GM12878 (cell line): ENCODE results near the gene ZNF511. TPM values are rescaled to one million over a fixed set of nuclear protein-coding genes. Genes with fewer than 3 reads are reported as not detected.

Experiments used
- BACH1 ChIP-seq: fragments of 450-650 bp; IDR thresholded peaks from 2 replicates; pipeline ENCODE4 v1.6.1; 2017; ENCODE audit warnings: mild to moderate bottlenecking, borderline replicate concordance
- CBX5 ChIP-seq: sonication (generic); IDR thresholded peaks from 2 replicates; pipeline ENCODE4 v1.6.1; 2016; ENCODE audit warnings: low read depth, moderate library complexity, mild to moderate bottlenecking, inconsistent platforms
- CTCF ChIP-seq, 3 experiments: IDR thresholded peaks in 2 of 3; conservative IDR thresholded peaks in 1 of 3; 2 replicates each; pipeline ENCODE4 v1.5.1; 2011; ENCODE audit warnings: low read depth in 3 of 3, low read length in 3 of 3, mild to moderate bottlenecking in 3 of 3, control low read depth in 2 of 3, moderate library complexity in 2 of 3, inconsistent platforms in 1 of 3, mixed read lengths in 1 of 3; ENCODE audit not compliant: control insufficient read depth in 2 of 3, insufficient read depth in 1 of 3; ENCODE audit errors: extremely low read depth in 1 of 3
- E2F8 ChIP-seq: fragments of 450-650 bp; IDR thresholded peaks from 2 replicates; pipeline ENCODE4 v1.6.1; 2018; ENCODE audit warnings: mild to moderate bottlenecking, low read depth, moderate library complexity; ENCODE audit not compliant: partially characterized antibody
- HDAC2 ChIP-seq: fragments of 200-600 bp; sonication (generic); IDR thresholded peaks from 2 replicates; pipeline ENCODE4 v1.6.1; 2017
- JUND ChIP-seq: IDR thresholded peaks from 2 replicates; pipeline ENCODE4 v1.6.1; 2012; ENCODE audit warnings: low read depth, mild to moderate bottlenecking, low read length, improper control_type of control experiment, moderate library complexity
- MTA2 ChIP-seq: fragments of 450-650 bp; IDR thresholded peaks from 2 replicates; pipeline ENCODE4 v1.6.1; 2016; ENCODE audit warnings: low read depth, mild to moderate bottlenecking, moderate library complexity
- NFYA ChIP-seq: IDR thresholded peaks from 2 replicates; pipeline ENCODE4 v1.6.1; 2011; ENCODE audit warnings: low read depth, mild to moderate bottlenecking, low read length, improper control_type of control experiment, borderline replicate concordance
- NKRF ChIP-seq: fragments of 450-650 bp; conservative IDR thresholded peaks from 2 replicates; pipeline ENCODE4 v1.6.1; 2017; ENCODE audit warnings: mild to moderate bottlenecking, moderate library complexity
- PAX8 ChIP-seq: fragments of 450-650 bp; IDR thresholded peaks from 2 replicates; pipeline ENCODE4 v1.6.1; 2017; ENCODE audit warnings: mild to moderate bottlenecking, moderate library complexity
- POLR2AphosphoS5 ChIP-seq: IDR thresholded peaks from 2 replicates; pipeline ENCODE4 v1.6.1; 2011; ENCODE audit warnings: mild to moderate bottlenecking, low read length, inconsistent platforms
- STAT3 ChIP-seq: IDR thresholded peaks from 2 replicates; pipeline ENCODE4 v1.6.1; 2011; ENCODE audit warnings: low read depth, low read length, improper control_type of control experiment
- WRNIP1 ChIP-seq: IDR thresholded peaks from 2 replicates; pipeline ENCODE4 v1.6.1; 2011; ENCODE audit warnings: low read depth, low read length, improper control_type of control experiment, borderline replicate concordance
- YY1 ChIP-seq: IDR thresholded peaks from 2 replicates; pipeline ENCODE4 v1.6.1; 2011; ENCODE audit warnings: low read depth, mild to moderate bottlenecking, low read length
- polyA plus RNA-seq, 11 experiments: library from polyadenylated mRNA; depleted of rRNA in 4 of 11; unstranded in 6 of 11; stranded (reverse) in 5 of 11; fragments of >200 nt; fragmentation: Nextera tagmentation in 4 of 11; fragmentation: Illumina TruSeq in 1 of 11; extraction: Ambion mirVana in 4 of 11; extraction: Trizol in 1 of 11; gene quantifications; 1 replicate in 1 of 11; 2 replicates in 10 of 11; pipeline versions ENCODE4 v1.2.1 to v1.2.3, GENCODE V29; 2011 to 2016; ENCODE audit warnings: inconsistent platforms in 2 of 11, missing spikeins in 2 of 11, low read depth in 1 of 11
- total RNA-seq, 4 experiments: library from RNA; depleted of rRNA in 3 of 4; stranded (reverse); fragments of >200 nt in 3 of 4; fragmentation: Illumina TruSeq in 1 of 4; extraction: Trizol in 1 of 4; gene quantifications; 2 replicates each; pipeline versions ENCODE4 v1.2.1 to v1.2.3, GENCODE V29; 2013 to 2021
- TF ChIP-seq, protein P1 (sequence below): IDR thresholded peaks from 2 replicates; pipeline ENCODE4 v1.6.1; 2011; ENCODE audit warnings: borderline replicate concordance, low read depth, mild to moderate bottlenecking, moderate library complexity, mixed read lengths, low read length; ENCODE audit not compliant: insufficient read depth; ENCODE audit errors: extremely low read length
- TF ChIP-seq, protein P2 (sequence below): fragments of 450-650 bp; IDR thresholded peaks from 2 replicates; pipeline ENCODE4 v1.6.1; 2017; ENCODE audit warnings: mild to moderate bottlenecking, moderate library complexity

The ZNF511 gene
- total and polyA plus RNA-seq, 10 of the 15 experiments (the other 5 are each of a cell fraction or from before 2014, with no cell fraction given), result 0.58 to 110 (median 32.0) TPM

GRCh38 chr10:133308421-133309099, at the start of gene ZNF511, which contains the start of gene TUBGCP2 (continued):
- TF ChIP-seq CTCF (IDR thresholded peaks at IDR 0.05 in 2 of 3, conservative IDR thresholded peaks at IDR 0.05 in 1 of 3; ENCODE audit: control insufficient read depth in 2 of 3, extremely low read depth in 1 of 3, insufficient read depth in 1 of 3, low read depth in 3 of 3, low read length in 3 of 3) (peak in 2 of 3 experiments; percentile 18 to 20; a peak in 3 of 6 replicates), STAT3 (no peak), MTA2 (no peak), HDAC2 (no peak), POLR2AphosphoS5 (peak; percentile 43; the same call in 1 of the 2 replicates), BACH1 (no peak; the same call in 1 of the 2 replicates), NKRF (peak; percentile 89), E2F8 (no peak), YY1 (no peak; the same call in 1 of the 2 replicates), JUND (no peak), CBX5 (no peak), NFYA (no peak), WRNIP1 (no peak), PAX8 (no peak)
- TF ChIP-seq, protein P1, sequence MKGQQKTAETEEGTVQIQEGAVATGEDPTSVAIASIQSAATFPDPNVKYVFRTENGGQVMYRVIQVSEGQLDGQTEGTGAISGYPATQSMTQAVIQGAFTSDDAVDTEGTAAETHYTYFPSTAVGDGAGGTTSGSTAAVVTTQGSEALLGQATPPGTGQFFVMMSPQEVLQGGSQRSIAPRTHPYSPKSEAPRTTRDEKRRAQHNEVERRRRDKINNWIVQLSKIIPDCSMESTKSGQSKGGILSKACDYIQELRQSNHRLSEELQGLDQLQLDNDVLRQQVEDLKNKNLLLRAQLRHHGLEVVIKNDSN, result no peak
- TF ChIP-seq, protein P2, sequence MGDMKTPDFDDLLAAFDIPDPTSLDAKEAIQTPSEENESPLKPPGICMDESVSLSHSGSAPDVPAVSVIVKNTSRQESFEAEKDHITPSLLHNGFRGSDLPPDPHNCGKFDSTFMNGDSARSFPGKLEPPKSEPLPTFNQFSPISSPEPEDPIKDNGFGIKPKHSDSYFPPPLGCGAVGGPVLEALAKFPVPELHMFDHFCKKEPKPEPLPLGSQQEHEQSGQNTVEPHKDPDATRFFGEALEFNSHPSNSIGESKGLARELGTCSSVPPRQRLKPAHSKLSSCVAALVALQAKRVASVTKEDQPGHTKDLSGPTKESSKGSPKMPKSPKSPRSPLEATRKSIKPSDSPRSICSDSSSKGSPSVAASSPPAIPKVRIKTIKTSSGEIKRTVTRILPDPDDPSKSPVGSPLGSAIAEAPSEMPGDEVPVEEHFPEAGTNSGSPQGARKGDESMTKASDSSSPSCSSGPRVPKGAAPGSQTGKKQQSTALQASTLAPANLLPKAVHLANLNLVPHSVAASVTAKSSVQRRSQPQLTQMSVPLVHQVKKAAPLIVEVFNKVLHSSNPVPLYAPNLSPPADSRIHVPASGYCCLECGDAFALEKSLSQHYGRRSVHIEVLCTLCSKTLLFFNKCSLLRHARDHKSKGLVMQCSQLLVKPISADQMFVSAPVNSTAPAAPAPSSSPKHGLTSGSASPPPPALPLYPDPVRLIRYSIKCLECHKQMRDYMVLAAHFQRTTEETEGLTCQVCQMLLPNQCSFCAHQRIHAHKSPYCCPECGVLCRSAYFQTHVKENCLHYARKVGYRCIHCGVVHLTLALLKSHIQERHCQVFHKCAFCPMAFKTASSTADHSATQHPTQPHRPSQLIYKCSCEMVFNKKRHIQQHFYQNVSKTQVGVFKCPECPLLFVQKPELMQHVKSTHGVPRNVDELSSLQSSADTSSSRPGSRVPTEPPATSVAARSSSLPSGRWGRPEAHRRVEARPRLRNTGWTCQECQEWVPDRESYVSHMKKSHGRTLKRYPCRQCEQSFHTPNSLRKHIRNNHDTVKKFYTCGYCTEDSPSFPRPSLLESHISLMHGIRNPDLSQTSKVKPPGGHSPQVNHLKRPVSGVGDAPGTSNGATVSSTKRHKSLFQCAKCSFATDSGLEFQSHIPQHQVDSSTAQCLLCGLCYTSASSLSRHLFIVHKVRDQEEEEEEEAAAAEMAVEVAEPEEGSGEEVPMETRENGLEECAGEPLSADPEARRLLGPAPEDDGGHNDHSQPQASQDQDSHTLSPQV, result peak; percentile 75
